OCI-LY3 (cell line): ENCODE data around the gene TAL1.

Source experiments
- CTCF ChIP-seq: fragments of 200-600, 300-600 bp; sonication (generic); IDR thresholded peaks from 2 replicates; pipeline ENCODE4 v1.5.1; 2014; ENCODE audit warnings: antibody characterized with exemption, low read length, low read depth
- EZH2phosphoT487 ChIP-seq: fragments of 200-600 bp; shearing (Covaris generic); IDR thresholded peaks from 2 replicates; pipeline ENCODE4 v1.6.1; 2018; ENCODE audit warnings: antibody characterized with exemption, mixed run types, low read depth

GRCh38 chr1:47186267-47187185 lies 45.5 kb downstream of the TAL1 start:
- TF ChIP-seq CTCF (no peak), EZH2phosphoT487 (no peak)
